ENCODE measurements around the gene EID1. TPM values are rescaled to one million over a fixed set of nuclear protein-coding genes. Genes with fewer than 3 reads are reported as not detected.

The EID1 gene, protein sequence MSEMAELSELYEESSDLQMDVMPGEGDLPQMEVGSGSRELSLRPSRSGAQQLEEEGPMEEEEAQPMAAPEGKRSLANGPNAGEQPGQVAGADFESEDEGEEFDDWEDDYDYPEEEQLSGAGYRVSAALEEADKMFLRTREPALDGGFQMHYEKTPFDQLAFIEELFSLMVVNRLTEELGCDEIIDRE
- total RNA-seq: 181 and 198 TPM in 2 replicates

DNA sequence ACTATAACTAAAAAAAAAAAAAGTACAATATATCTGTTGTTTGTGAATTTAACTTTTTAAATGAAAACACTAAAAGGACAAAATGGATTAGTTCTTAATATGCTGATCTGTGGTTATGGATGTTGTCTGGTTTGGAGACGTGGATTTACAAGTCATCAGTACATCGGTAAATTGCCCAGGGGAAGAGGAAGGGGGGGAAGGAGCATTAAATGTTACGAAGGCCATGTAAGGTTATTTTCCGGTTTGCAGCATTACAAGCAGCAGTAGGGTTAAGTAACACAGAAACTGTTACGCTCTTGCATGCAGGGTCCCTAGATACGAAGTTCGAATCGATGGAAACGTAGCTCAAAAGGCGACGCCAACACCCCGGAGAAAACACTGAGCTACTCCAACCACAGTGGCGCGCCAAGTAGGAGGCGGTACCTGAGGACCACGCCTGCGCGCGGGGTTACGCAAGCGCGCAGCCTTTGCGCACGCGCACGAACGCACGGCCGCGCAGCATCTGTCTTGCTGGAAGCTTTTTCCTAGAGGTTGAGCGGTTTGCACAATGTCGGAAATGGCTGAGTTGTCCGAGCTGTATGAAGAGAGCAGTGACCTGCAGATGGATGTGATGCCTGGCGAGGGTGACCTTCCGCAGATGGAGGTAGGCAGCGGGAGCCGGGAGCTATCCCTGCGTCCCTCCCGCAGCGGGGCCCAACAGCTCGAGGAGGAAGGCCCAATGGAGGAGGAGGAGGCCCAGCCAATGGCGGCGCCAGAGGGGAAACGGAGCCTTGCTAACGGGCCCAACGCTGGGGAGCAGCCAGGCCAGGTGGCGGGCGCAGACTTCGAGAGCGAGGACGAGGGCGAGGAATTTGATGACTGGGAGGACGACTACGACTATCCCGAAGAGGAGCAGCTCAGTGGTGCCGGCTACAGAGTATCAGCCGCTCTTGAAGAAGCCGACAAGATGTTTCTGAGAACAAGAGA, at the start of gene EID1:
Gene EID1, plus strand, starts transcription at position 505 of the 966 bp plus-strand sequence. Its CDS starts 43 bp downstream, at position 548.

Other genes with a start within 250 kb of the EID1 start
- gene FBN1, start 232.4 kb upstream of the EID1 start, total RNA-seq: 697 and 881 TPM in 2 replicates
- 2.2 and 2.4 TPM in 2 replicates for gene CEP152, start 67.1 kb upstream of the EID1 start, total RNA-seq
- gene SHC4, start 85.8 kb downstream of the EID1 start, total RNA-seq: 0.49 and 0.61 TPM in 2 replicates
- 40.4 and 46.1 TPM in 2 replicates for gene SECISBP2L, start 168.3 kb downstream of the EID1 start, total RNA-seq

Measured in hair follicle dermal papilla cell (primary cell).